CD4-positive, CD25-positive, alpha-beta regulatory T cell (primary cell): ENCODE measurements around the gene MAGEB6B. TPM values are rescaled to one million over a fixed set of nuclear protein-coding genes. Genes with fewer than 3 reads are reported as not detected.

ENCODE experiments used
- polyA plus RNA-seq, 4 donors: library from polyadenylated mRNA; unstranded; fragments of 300-500 nt; fragmentation: Illumina TruSeq; gene quantifications; one replicate each; pipeline ENCODE4 v1.2.3, GENCODE V29; 2021
- total RNA-seq: library from RNA; stranded (reverse); gene quantifications from one replicate; pipeline ENCODE4 v1.2.3, GENCODE V29; 2022

Gene MAGEB6B
- total and polyA plus RNA-seq, 5 donors from 2014 or later: not detected

Other genes starting within 250 kb of the MAGEB6B start
- not detected for gene MAGEB18, start 22.3 kb upstream of the MAGEB6B start, total RNA-seq
- gene MAGEB18, start 22.3 kb upstream of the MAGEB6B start, polyA plus RNA-seq: not detected
- not detected for gene MAGEB6, start 31.8 kb downstream of the MAGEB6B start, total RNA-seq
- gene MAGEB6, start 31.8 kb downstream of the MAGEB6B start, polyA plus RNA-seq: not detected
- not detected for gene MAGEB5, start 55.6 kb downstream of the MAGEB6B start, total RNA-seq
- not detected for gene MAGEB5, start 55.6 kb downstream of the MAGEB6B start, polyA plus RNA-seq